Trophoblast cell (in vitro differentiated cells and primary cell): Measurements from ENCODE around the gene ACBD6.

Source experiments
- DNase-seq, 2 donors: peaks; one replicate each; pipeline ENCODE4 v3.0.0-alpha.2; 2016
- H2AFZ ChIP-seq: 2 replicates; pipeline ENCODE4 v1.6.1; 2013; ENCODE audit warnings: low read length, moderate library complexity, mild to moderate bottlenecking; ENCODE audit not compliant: insufficient read depth, poor library complexity
- H2AK5ac ChIP-seq: 2 replicates; pipeline ENCODE4 v1.6.1; 2013; ENCODE audit warnings: mild to moderate bottlenecking, low read length
- H2BK120ac ChIP-seq: 2 replicates; pipeline ENCODE4 v1.6.1; 2013; ENCODE audit warnings: low read length, mild to moderate bottlenecking, moderate library complexity; ENCODE audit not compliant: insufficient read depth, poor library complexity
- H2BK12ac ChIP-seq: 2 replicates; pipeline ENCODE4 v1.6.1; 2013; ENCODE audit warnings: mild to moderate bottlenecking, low read length, moderate library complexity
- H2BK5ac ChIP-seq: 2 replicates; pipeline ENCODE4 v1.6.1; 2013; ENCODE audit warnings: low read length, low read depth, moderate library complexity, mild to moderate bottlenecking; ENCODE audit not compliant: poor library complexity
- H3K14ac ChIP-seq: 2 replicates; pipeline ENCODE4 v1.6.1; 2013; ENCODE audit warnings: mild to moderate bottlenecking, low read length
- H3K18ac ChIP-seq: 2 replicates; pipeline ENCODE4 v1.6.1; 2013; ENCODE audit warnings: mild to moderate bottlenecking, low read length
- H3K23ac ChIP-seq: 2 replicates; pipeline ENCODE4 v1.6.1; 2013; ENCODE audit warnings: low read length
- H3K27ac ChIP-seq: 2 replicates; pipeline ENCODE4 v1.5.1; 2013; ENCODE audit warnings: low read depth, mild to moderate bottlenecking, inconsistent platforms, low read length, moderate library complexity
- H3K27me3 ChIP-seq: 2 replicates; pipeline ENCODE4 v1.6.1; 2013; ENCODE audit warnings: inconsistent platforms, mild to moderate bottlenecking, low read length, moderate library complexity; ENCODE audit not compliant: insufficient read depth
- H3K36me3 ChIP-seq, 2 experiments: 1 replicate in 1 of 2; 2 replicates in 1 of 2; pipeline ENCODE4 v1.6.1; 2013; ENCODE audit warnings: low read length in 2 of 2, mild to moderate bottlenecking in 2 of 2, moderate library complexity in 1 of 2; ENCODE audit not compliant: insufficient read depth in 2 of 2, control insufficient read depth in 1 of 2
- H3K4ac ChIP-seq: 2 replicates; pipeline ENCODE4 v1.6.1; 2013; ENCODE audit warnings: low read depth, mild to moderate bottlenecking, low read length, moderate library complexity
- H3K4me1 ChIP-seq, 2 experiments: 1 replicate in 1 of 2; 2 replicates in 1 of 2; pipeline ENCODE4 v1.6.1; 2013; ENCODE audit warnings: low read length in 2 of 2, mild to moderate bottlenecking in 2 of 2, moderate library complexity in 1 of 2; ENCODE audit not compliant: insufficient read depth in 2 of 2, control insufficient read depth in 1 of 2
- H3K4me2 ChIP-seq: 2 replicates; pipeline ENCODE4 v1.6.1; 2013; ENCODE audit warnings: inconsistent platforms, mild to moderate bottlenecking, low read length, moderate library complexity
- H3K4me3 ChIP-seq: 2 replicates; pipeline ENCODE4 v1.5.1; 2013; ENCODE audit warnings: mild to moderate bottlenecking, low read depth, low read length, inconsistent platforms
- H3K79me1 ChIP-seq: one replicate; pipeline ENCODE4 v1.6.1; 2013; ENCODE audit warnings: low read length
- H3K79me2 ChIP-seq: 2 replicates; pipeline ENCODE4 v1.6.1; 2013; ENCODE audit warnings: low read length, mild to moderate bottlenecking; ENCODE audit not compliant: control insufficient read depth, insufficient read depth, poor library complexity
- H3K9ac ChIP-seq: 2 replicates; pipeline ENCODE4 v1.6.1; 2013; ENCODE audit warnings: mild to moderate bottlenecking, low read length
- H3K9me3 ChIP-seq: 2 replicates; pipeline ENCODE4 v1.6.1; 2013; ENCODE audit warnings: low read depth, mild to moderate bottlenecking, control low read depth, inconsistent platforms, low read length; ENCODE audit not compliant: insufficient read depth
- H4K12ac ChIP-seq: 2 replicates; pipeline ENCODE4 v1.6.1; 2013; ENCODE audit warnings: low read depth, mild to moderate bottlenecking, low read length, moderate library complexity
- H4K8ac ChIP-seq: 2 replicates; pipeline ENCODE4 v1.6.1; 2013; ENCODE audit warnings: low read depth, mild to moderate bottlenecking, low read length, moderate library complexity
- H4K91ac ChIP-seq: one replicate; pipeline ENCODE4 v1.6.1; 2013; ENCODE audit warnings: low read depth, mild to moderate bottlenecking, low read length, moderate library complexity
- WGBS: extraction: QIAGEN DNeasy Blood & Tissue Kit; methylation state at CpG from one replicate; pipeline ENCODE4 v1.1.7; 2013; ENCODE audit warnings: missing lambda C conversion rate; ENCODE audit not compliant: insufficient read length, insufficient coverage; ENCODE audit errors: extremely low coverage; 5-methylcytosine and 5-hydroxymethylcytosine counted together

Gene ACBD6

GRCh38 chr1:180498594-180498993, 3.8 kb downstream of the ACBD6 start:
- peak; percentile 43 to 66 for DNase-seq
- H2AK5ac ChIP-seq = no peak overlapping the region
- H3K18ac ChIP-seq = no peak overlapping the region
- no peak overlapping the region for H3K9ac ChIP-seq
- H3K9me3 ChIP-seq = no peaks in the 10 kb centered on the region
- no CpG with 5 or more reads among the region's 4 CpGs for WGBS
- no peak overlapping the region for H3K14ac ChIP-seq
- peaks cover 0 to 3% of the 10 kb centered on the region in 2 experiments for H3K36me3 ChIP-seq
- no peak overlapping the region for H2AFZ ChIP-seq
- H3K4me1 ChIP-seq = peaks cover 2 to 3% of the 10 kb centered on the region in 2 experiments
- peaks cover 11% of the 10 kb centered on the region for H3K79me1 ChIP-seq
- H3K4me2 ChIP-seq = no peak overlapping the region
- no peak overlapping the region for H3K27ac ChIP-seq
- no peak overlapping the region for H2BK5ac ChIP-seq
- no peak overlapping the region for H4K12ac ChIP-seq
- H3K79me2 ChIP-seq = peaks cover 9% of the 10 kb centered on the region
- no peak overlapping the region for H2BK120ac ChIP-seq
- H2BK12ac ChIP-seq = no peak overlapping the region
- no peak overlapping the region for H4K91ac ChIP-seq
- no peak overlapping the region for H3K23ac ChIP-seq
- no peak overlapping the region for H4K8ac ChIP-seq
- no peak overlapping the region for H3K4ac ChIP-seq
- H3K27me3 ChIP-seq = no peaks in the 10 kb centered on the region
- no peak overlapping the region for H3K4me3 ChIP-seq

GRCh38 chr1:180497826-180498225, 4.6 kb downstream of the ACBD6 start:
- no peak overlapping the region for H2BK120ac ChIP-seq
- H3K4ac ChIP-seq = no peak overlapping the region
- no peak overlapping the region for H2BK5ac ChIP-seq
- no peak overlapping the region for H3K27ac ChIP-seq
- H3K27me3 ChIP-seq = no peaks in the 10 kb centered on the region
- peaks cover 9% of the 10 kb centered on the region for H3K79me2 ChIP-seq
- peaks cover 2 to 3% of the 10 kb centered on the region in 2 experiments for H3K4me1 ChIP-seq
- no peak overlapping the region for H3K14ac ChIP-seq
- no peak overlapping the region for H2AK5ac ChIP-seq
- H4K12ac ChIP-seq = no peak overlapping the region
- H3K4me2 ChIP-seq = no peak overlapping the region
- peaks cover 10% of the 10 kb centered on the region for H3K79me1 ChIP-seq
- H2BK12ac ChIP-seq = no peak overlapping the region
- DNase-seq = no peak
- no peak overlapping the region for H3K18ac ChIP-seq
- H2AFZ ChIP-seq = no peak overlapping the region
- no peak overlapping the region for H4K8ac ChIP-seq
- no peak overlapping the region for H3K23ac ChIP-seq
- no peak overlapping the region for H3K4me3 ChIP-seq
- no peaks in the 10 kb centered on the region for H3K9me3 ChIP-seq
- WGBS = no CpG with 5 or more reads among the region's 3 CpGs
- peaks cover 0 to 3% of the 10 kb centered on the region in 2 experiments for H3K36me3 ChIP-seq
- no peak overlapping the region for H3K9ac ChIP-seq
- no peak overlapping the region for H4K91ac ChIP-seq

GRCh38 chr1:180494370-180494769, 8.0 kb downstream of the ACBD6 start:
- no peak overlapping the region for H2BK12ac ChIP-seq
- no peak overlapping the region for H2BK5ac ChIP-seq
- DNase-seq = no peak
- H3K27me3 ChIP-seq = no peaks in the 10 kb centered on the region
- H3K18ac ChIP-seq = no peak overlapping the region
- H4K91ac ChIP-seq = no peak overlapping the region
- no peak overlapping the region for H3K23ac ChIP-seq
- H4K12ac ChIP-seq = no peak overlapping the region
- no peaks in the 10 kb centered on the region for H3K79me1 ChIP-seq
- no peak overlapping the region for H2BK120ac ChIP-seq
- no peak overlapping the region for H3K4ac ChIP-seq
- H3K4me3 ChIP-seq = no peak overlapping the region
- H3K4me1 ChIP-seq = no peaks in the 10 kb centered on the region
- no CpG with 5 or more reads among the region's 2 CpGs for WGBS
- no peak overlapping the region for H3K4me2 ChIP-seq
- peaks cover 0 to 3% of the 10 kb centered on the region in 2 experiments for H3K36me3 ChIP-seq
- no peak overlapping the region for H2AFZ ChIP-seq
- H2AK5ac ChIP-seq = no peak overlapping the region
- H3K27ac ChIP-seq = no peak overlapping the region
- H3K14ac ChIP-seq = no peak overlapping the region
- no peak overlapping the region for H4K8ac ChIP-seq
- no peaks in the 10 kb centered on the region for H3K79me2 ChIP-seq
- no peaks in the 10 kb centered on the region for H3K9me3 ChIP-seq
- H3K9ac ChIP-seq = no peak overlapping the region

GRCh38 chr1:180489976-180490375, 12.4 kb downstream of the ACBD6 start:
- H3K9me3 ChIP-seq = no peaks in the 10 kb centered on the region
- H3K9ac ChIP-seq = no peak overlapping the region
- H4K8ac ChIP-seq = no peak overlapping the region
- no peaks in the 10 kb centered on the region for H3K27me3 ChIP-seq
- H3K4me1 ChIP-seq = no peaks in the 10 kb centered on the region
- H3K79me2 ChIP-seq = no peaks in the 10 kb centered on the region
- no peak overlapping the region for H4K12ac ChIP-seq
- H3K18ac ChIP-seq = no peak overlapping the region
- no peak overlapping the region for H3K4me2 ChIP-seq
- no peak overlapping the region for H2AFZ ChIP-seq
- H2AK5ac ChIP-seq = no peak overlapping the region
- peak; percentile 61 to 93 for DNase-seq
- H2BK5ac ChIP-seq = no peak overlapping the region
- H2BK12ac ChIP-seq = no peak overlapping the region
- H3K79me1 ChIP-seq = no peaks in the 10 kb centered on the region
- H2BK120ac ChIP-seq = no peak overlapping the region
- no peak overlapping the region for H3K4me3 ChIP-seq
- no peak overlapping the region for H4K91ac ChIP-seq
- H3K27ac ChIP-seq = no peak overlapping the region
- no peak overlapping the region for H3K23ac ChIP-seq
- no peak overlapping the region for H3K4ac ChIP-seq
- peaks cover 0 to 2% of the 10 kb centered on the region in 2 experiments for H3K36me3 ChIP-seq
- H3K14ac ChIP-seq = no peak overlapping the region
